Stimulated activated CD8-positive, alpha-beta memory T cell treated with anti-CD3 and anti-CD28 coated beads, Interleukin-15, amount 100 ng/mL, for 1 hour (primary cell): ENCODE measurements around the gene TDRD7.

Experiments
- DNase-seq: peaks from one replicate; pipeline ENCODE4 v3.0.0-alpha.2; 2020; ENCODE audit warnings: low read depth

Gene TDRD7

DNA sequence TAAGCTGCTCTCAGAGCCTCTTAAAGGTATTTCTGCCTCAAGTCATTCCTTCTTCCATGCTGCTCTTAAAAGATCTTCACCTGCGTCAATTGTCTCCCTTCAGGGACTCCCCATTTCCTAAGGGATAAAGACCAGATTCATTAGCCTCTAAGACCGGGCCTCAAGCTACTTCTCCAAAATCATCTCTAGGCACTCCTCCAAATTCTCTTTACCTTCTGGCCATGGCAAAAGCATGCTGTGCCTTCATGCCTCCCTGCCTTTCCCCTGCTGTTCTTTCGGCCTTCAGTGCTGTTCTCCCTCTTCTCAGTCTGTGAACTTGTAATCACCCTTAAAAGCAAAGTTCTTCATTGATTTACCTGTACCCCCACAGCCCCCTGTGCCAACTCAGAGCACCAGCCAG is 93.9 kb downstream of the TDRD7 start:
- no peak for DNase-seq

DNA sequence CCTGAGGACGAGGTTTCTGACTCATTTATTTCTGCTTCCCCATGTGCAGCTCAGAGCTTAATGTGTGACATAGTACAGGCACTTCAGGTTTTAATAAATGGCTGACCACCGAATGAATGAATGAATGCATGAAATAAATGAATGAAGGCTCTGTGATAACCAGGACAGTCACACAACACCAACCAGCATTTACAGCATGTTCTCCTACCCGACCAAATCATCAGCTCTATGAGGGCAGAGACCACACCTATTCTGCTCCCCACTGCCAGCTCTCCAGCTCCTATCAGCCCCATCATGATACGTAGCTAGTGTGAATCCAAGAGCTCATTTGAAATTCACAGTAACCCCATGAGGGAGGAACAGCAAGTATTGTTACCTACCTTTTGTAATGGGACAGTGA is 94.4 kb downstream of the TDRD7 start:
- no peak for DNase-seq

DNA sequence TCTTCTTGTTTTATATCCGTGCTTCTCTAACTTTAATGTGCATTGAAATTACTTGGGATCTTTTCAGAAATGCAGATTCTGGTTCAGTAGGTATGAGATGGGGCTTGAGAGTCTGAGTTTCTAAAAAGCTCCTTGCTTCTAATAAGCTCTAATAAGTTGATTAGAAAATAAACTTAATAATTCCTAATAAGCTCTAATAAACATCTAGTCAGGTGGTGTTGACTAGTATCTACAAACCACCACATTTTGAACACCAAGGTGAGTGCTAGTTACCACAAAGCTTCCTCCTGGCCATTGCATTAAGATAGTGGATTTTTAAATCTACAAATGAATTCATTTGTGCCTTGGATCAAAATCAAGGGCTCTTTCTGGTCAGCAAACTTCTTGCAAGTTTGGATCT is 94.9 kb downstream of the TDRD7 start:
- DNase-seq = no peak

DNA sequence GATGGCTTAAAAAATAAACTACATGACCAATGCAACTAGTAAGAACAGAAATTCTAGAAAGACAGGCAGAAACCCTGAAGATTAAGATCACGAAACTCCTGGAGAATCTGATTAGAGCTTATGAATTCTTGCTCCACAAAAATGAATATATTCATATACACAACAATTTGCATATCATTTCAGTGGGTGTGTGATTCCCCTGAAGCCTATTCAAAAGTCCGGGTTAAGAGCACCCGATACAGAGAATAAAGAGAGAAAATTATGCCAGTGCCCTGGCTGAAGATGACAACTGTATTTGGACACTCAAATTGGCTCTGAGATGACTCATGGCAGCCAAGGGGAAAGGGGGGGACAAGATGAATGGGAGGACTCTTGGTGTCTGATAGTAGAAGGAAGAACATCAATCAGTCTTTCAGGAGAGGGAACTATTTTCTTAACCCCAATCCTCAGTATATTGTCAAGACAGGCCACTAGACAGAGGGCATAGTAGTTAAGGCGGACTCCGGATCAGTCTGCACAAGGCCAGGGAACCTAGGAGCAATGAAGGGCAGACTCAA is 95.6 kb downstream of the TDRD7 start:
- DNase-seq = no peak

DNA sequence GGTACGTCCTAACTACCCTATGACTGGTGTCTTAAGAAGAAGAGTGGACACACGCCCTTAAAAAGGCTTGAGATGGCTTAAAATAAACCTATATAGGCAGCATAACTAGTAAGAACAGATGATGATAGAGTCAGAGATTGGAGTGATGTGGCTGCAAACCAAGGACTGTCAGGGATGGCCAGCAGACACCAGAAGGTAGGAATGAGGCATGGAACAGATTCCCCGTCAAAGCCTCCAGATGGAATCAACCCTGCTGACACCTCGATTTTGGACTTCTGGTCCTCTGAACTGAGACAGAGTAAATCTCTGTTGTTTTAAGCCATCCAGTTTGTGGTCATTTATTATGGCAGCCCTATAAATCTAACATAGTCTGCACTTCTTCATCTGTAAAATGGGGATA is 97.0 kb downstream of the TDRD7 start:
- no peak for DNase-seq

DNA sequence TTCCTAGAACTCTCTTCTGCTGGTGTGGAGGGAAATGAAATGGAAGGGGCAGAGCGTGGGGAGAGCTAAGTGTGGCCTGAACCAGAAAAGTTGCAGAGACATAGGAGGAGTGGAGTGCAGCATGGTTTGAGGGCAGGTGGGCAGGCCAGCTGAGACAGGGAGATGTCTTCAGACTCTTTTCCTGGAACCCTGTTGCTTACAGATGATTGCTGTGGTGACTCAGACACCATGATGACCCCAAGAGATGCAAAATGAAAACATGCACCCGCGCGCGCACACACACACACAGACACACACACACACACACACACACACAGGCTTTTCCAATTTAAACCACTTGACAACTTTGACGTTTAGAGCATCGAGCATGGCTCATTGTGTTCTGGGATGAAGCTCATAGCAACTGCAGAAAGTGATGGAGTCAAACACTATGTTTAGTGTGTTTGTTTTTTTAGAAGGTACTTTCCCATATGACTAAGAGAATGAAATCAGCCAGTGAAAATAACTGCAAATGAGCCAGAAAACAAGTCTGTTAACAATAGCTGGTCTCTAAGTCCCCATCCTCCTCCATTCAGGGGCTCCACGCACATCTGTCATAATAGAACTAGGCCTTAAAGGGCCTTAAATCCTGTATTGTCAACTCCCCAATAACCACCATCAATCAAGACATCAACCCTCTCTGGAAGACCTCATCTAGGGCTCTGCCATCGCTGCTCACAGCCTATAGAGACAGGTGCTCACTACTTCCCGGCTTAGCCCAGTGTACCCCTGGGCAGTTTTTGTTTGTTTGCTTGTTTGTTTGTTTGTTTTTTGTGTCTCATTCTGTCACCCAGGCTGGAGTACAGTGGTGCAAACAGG is 99.1 kb downstream of the TDRD7 start:
- DNase-seq = no peak

DNA sequence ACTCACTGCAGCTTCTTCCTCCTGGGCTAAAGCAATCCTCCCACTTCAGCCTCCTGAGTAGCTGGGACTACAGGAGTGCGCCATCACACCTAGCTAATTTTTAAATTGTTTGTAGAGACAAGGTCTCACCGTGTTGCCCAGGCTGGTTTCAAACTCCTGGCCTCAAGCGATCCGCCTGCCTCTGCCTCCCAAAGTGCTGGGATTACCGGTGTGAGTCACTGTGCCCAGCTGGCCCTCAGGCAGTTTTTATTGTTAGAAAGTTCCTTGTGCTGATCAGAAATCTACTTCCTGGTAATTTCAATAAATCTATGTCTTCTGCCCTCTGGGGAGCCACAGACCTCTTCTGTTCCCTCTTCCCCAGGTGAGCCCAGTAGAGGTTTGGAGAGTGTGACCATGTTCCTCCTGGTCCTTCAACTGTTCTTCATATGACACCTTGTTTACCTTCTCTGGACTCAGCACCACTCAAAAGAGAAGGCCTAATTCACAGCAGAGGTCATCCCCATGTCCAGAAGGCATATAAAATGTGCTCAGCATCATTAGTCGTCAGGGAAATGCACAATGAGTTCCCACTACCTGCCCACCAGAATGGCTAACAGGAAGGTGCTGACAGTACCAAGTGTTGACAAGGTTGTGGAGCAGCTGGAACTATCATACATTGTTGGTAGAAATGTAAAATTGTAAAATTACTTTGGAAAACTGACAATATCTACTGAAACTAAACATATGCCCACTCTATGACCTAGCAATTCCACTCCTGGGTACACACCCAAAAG is 99.9 kb downstream of the TDRD7 start:
- DNase-seq = no peak

DNA sequence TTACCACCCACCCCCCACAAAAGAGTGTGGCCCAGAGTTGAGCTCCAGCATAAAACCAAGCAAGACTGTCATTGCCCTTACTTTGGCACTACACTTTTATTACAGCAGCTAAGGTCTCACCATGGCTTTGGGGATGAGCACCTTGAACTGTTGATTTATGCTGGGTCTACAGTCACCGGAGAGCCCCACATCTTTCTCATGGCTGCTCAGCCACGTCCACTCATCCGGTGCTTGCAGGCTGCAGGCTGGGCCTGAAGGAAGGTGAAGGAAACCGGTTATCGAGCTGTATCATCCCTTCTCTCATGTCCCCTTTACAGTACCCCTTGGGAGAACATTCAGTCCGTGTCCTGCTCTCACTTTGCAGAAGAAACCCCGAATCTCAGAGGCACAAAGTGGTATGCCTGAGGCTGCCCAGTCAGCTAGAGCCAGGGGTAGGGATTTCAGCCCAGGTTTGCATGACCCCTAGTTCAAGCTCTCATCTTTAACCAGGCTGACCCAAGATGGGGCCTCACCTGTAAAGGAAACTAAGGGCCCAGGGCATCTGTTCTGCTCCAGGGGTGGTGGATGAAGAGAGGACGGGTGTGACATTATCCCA is 101.2 kb downstream of the TDRD7 start:
- no peak for DNase-seq

DNA sequence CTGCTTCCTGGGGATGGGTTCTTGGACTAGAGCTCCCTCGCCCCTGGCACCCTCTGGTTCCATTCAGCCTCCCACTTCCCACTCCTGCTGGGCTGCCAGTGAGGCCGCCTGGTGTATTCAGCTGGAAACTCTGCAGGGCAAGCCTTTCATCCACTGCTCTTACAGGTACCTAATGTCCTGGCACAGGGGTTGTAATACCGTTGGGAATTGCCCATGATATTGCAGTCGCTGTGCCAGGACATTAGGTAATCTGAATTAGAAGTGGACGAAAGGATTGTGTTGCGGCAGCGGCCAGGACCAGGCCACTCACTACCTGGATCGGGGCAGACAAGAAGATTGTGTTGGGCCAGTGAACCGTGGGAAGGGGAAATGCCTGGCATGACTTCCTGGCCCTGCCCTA is 102.6 kb downstream of the TDRD7 start:
- DNase-seq = no peak

DNA sequence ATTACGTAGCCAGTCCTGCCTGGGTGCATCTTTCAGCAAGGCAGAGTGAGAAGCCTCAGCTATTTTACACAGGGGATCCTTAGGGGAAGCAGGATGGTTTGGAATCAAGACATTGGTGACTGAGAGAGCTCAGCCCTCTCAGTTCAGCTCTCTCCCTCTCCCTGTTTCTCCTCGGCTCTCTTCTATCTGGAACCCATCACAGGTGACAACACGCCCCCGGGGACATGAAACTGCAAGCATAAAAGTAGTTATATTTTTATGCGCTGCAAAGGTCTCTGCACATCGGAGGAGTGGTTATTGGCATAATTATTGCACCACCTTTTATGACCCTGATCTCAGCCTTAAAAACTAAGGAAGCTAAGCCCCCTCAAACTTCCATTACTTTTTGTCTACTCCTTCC is 103.8 kb downstream of the TDRD7 start:
- DNase-seq = no peak

DNA sequence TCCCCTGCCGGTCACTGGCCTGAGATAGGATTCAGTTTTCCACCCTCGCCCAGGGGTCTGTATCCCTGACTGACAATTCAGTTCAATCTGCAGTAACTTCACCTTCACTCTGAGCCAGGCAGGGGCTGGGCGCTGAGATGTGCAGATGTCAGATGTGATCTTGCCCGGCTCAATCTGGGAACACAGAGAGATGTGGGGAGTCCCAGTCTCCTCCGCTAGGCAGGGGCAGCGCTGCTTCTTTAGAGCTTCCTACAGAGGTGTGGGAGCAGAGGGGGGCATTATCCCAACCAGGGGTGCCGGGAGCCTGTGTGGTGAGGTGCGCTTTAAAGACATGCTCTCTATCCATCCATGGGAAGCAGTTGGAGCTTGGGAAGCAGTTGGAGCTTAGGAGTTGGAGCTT is 104.2 kb downstream of the TDRD7 start:
- no peak for DNase-seq

DNA sequence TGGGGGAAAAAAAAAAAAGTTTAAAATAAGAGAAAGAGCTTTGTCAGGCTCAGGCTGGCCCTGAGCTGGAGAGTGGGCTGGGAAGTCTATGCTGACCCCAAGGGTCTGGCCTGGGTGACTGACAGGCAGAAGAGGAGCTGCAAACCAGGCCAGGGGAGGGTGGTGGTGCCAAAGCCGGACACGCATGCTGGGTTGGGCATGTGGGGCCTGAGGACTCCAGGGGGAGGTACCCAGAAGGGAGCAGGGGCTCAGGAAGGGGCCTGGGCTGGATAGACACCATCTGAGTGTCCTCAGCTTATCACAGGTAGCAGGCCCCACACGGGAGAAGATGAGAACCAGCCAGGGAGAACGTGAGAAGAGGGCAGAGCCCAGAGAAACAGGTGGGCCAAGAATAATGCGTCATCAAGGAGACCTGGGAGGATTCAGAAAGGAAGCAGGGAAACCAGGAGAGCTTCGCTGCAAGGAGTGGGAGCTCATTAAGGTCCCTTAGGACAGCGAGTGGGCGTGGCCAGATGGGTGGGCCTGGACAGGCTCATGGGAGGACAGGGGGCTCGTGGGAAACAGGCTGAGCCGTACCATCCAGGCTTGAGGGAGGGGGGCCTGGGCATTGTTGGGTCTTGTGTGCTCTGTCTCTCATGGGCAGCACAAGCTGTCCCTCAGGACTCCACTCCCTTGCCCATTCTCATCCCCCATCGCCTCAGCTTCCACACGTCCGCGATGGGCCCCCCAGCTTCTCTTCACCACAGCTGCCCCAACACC is 105.6 kb downstream of the TDRD7 start:
- no peak for DNase-seq

DNA sequence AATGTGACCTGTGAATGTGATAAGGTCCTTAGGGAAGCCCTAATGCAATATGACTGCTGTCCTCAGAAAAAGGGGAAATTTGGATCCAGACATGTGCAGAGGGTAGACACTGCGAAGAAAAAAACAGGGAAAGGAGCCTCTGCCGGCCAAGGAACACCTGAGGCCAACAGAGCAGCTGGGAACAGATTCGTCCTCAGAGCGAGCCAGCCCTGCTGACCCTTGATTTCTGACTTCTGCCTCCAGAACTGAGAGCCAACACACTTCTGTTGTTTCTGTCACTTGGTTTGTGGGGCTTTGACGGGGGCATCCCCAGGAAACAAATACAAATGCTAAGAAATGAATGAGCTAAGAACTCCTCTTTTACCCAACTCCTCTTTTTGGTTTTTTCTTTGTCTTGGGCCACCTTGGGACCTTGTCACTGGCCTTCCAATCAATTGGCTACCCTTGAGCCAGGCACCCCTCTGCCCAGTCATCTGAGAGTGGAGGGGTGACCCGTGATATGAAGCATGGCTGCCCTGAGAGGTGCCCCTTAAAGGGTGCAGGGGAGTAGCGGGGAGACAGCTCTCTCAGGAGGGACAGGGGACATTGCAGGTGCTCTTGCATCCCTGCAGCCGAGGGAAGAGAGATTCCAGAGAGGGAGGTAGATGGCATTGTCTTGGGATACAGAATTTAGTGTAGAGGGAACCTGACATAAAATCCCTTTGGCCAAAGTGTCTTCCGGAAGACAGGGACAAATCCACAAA is 106.4 kb downstream of the TDRD7 start:
- DNase-seq = no peak

DNA sequence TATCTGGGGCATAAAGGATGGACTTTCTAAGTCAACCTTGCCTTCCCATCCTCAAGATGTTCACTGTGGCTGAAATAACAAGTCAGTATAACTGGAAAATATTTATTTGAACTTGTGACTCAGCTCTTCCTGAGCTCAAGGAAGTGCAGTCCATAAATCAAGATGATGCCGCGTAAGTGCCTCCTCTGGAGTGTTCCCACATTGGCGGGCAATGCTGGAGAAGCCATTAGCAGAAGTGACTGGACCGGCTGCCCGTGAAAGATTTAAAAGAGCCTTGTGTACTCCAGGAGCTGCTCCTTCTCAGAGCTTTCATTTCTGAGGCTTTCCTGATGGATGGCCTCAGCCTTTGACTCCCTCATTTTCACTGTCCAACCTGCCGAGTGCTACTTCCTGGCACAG is 107.0 kb downstream of the TDRD7 start:
- no peak for DNase-seq

DNA sequence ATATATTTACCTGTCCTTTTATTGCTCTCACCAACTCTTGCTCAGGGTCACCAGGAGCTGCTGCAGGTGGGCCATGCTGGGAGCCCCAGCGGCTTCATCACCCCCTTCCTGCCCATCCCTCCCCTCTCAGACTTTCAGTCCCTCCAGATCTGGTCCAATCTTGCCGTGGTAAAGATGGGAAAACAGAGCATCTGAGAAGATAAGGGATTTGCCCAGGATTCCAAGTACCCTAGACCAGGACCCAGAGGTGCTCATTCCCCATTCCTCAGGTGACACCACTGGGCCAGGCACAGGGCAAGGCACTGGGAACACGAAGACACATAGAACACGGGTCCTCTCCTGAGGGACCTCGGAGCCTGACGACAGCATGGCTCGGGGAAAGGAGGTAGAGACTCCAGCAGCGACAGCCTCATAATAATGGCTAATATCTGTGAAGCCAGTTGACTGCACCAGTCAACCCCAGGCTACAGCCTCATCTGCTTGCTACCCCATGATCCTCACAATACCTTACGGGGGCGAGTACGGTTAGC is 107.6 kb downstream of the TDRD7 start:
- no peak for DNase-seq

DNA sequence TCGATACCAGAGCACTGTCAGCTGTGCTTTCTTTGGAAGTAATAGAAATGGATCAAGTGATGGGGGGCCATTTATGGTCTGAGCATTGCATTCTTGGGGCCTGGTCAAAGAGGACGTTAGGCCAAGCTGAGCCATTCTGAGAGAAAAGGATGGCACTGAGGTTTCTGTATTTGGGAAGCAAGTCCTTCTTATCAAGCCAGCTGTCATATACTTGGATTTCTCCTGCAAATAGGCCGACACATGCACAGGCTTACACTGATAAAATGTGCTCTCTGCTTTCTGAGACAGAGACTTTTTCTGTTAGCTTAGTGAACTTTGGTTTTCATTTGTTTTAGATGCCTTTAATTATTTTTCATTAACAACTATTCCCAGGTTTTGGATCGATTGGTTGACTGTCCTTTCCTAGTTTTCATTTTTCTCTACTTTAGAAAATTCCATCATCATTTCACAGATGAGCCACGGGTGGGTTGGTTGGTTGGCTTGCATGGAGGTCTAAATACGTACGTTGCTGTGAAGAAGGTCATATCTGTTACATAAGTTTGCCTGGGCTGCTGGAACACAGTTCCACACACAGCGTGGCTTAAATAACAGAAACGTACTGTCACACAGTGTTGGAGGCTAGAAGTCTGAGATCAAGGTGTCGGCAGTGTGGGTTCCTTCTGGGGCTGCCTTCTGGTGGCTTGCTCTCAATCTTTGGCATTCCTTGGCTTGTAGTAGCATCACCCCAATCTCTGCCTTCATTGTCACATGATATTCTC is 109.9 kb downstream of the TDRD7 start:
- DNase-seq = no peak

DNA sequence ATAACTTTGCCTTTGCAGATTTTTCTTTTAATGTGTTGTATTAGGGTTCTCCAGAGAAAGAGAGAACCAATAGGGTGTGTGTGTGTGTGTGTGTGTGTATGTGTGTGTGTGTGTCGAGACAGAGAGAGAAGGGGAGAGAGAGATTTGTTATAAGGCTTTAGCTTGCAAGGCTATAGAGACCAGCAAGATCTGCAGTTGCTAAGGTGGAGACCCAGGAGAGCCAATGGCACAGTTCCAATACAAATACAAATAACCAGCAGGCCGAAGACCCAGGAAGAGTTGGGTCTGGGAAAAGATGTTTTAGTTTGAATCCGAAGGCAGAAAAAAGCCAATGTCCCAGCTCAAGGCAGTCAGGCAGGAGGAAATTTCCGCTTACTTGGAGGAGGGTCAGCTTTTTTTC is 112.5 kb downstream of the TDRD7 start:
- DNase-seq = no peak

DNA sequence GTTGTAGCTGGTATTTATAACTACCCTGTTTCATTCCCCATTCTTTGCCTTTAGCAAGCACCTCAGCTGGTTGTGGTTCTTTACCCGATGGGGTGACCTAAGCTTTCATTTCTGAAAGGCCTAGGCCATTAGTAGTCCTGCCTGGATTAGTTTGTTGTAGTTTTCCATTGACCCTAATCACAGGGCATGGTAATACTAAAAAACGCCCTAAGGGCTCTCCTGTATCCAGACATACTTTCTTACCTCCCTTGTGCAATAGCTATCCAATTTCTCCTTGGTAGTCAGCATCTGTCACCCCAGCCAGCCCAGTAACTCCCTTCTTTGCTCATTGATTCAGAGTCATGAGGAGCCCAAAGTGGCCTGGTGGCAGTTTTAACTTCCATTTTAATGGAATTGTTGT is 113.6 kb downstream of the TDRD7 start:
- DNase-seq = no peak

DNA sequence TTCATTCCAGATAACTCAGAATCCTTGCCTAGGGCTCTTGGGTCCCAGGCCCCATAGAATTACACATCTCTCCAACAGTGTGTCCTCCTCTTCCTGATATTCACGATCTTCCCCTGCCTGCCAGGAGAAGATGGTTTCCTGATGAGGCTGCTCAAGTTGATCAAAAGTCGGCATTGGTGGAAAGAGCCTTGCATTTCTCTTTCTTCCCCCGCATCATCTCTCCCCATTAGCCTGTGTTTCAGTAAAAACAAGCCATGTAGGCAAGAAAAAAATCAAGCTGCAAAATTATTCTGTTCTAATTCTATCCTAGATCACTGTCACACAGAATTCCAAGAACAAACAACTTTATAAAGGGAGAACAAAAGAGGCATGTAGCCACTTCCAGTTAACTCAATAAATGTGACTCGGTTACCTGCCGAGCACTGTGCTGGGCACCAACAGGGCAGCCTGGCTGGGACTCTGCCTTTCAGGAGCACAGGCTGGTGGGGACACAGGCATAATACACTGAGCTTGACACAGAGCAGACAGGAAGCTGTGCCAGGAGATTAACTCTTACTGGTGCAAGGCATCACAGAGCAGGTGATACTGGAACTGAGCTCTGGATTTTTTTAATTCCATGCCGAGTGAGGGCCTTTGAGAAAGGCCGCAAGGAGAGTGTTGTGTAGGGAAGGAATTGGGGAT is 115.1 kb downstream of the TDRD7 start:
- DNase-seq = no peak
